Measurements from ENCODE around the gene ANKFY1. TPM values are rescaled to one million over a fixed set of nuclear protein-coding genes. Genes with fewer than 3 reads are reported as not detected.
A peak's percentile ranks its signal among the peaks of the same experiment; 100 is the strongest.
"Not testable (repeated sequence)": the region's sequence is repeated elsewhere in the genome, so short reads cannot be mapped to it uniquely, and the experiment has no call there.

Gene ANKFY1
- polyA plus RNA-seq, 3 donors = 7.6 to 15.3 (median 14.3) TPM

DNA sequence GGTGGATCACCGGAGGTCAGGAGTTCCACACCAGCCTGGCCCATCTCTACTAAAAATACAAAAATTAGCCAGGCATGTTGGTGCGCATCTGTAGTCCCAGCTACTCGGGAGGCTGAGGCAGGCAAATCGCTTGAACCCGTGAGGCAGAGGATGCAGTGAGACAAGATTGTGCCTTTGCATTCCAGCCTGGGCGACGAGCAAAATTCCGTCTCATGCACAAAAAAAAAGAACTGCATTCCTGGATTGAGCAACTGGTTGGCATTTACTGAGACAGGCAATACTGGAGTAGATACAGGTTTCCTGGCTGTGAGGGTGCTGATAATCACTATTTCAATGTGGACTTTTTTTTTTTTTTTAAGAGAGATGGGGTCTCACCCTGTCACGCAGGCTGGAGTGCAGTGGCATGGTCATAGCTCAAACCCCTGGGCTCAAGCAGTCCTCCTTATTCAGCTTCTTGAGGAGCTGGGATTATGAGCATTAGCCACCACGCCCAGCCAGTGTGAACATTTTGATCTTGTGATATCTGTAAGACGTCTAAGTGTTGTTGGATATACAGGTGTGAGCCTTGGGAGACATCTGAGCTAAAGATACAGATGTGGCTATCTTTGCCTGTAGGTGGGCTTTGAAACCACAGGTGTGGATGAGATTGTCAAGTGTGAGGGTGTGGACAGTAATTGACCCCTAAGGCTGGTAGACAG lies 115.0 kb downstream of the ANKFY1 start:
- H3K27ac ChIP-seq (ENCODE audit: low read depth, low read length) = no peak overlapping the region
- WGBS, 3 donors = 82 to 92% (median 92%) methylated on average over 11 of the region's 11 CpGs

GRCh38 chr17:4147751-4148310 lies 115.9 kb downstream of the ANKFY1 start:
- H3K27ac ChIP-seq (ENCODE audit: low read depth, low read length) = no peak overlapping the region
- WGBS, 3 donors = 82 to 92% (median 83%) methylated on average over 8 of the region's 8 CpGs

DNA sequence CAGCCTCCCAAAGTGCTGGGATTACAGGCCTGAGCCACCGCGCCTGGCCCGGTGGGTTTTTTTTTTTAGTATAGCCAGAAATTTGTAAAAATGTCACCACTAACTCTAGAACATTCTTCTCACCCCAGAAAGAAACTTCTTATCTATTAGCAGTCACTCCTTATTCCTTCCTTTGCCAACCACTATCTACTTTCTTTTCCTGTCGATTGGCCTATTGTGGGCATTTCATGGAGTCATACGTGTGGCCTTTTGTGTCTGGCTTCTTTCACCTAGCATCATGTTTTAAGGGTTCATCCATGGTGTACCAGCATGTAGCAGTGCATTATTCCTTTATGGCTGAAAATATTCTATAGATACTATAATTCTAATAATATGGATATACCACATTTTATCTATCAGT lies 117.1 kb downstream of the ANKFY1 start:
- no peak overlapping the region for H3K27ac ChIP-seq (ENCODE audit: low read depth, low read length)
- WGBS, 3 donors = 62 to 88% (median 68%) methylated on average over 5 of the region's 5 CpGs

DNA sequence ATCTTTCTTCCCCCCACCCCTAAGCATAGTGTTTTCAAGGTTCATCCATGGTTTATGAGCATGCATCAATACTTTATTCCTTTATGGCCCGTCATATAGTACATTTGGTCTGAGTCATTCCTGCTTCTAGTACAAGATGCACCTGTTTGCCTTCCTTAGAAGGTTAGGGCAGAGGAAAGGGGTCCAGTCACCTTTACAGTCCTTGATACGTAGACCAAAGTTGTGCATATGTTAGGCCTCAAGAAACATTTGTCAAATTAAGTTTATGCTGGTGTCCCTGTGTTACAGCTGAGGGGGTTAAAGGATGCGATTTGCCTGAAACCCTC lies 119.4 kb downstream of the ANKFY1 start:
- 60 to 76% (median 63%) methylated on average over 3 of the region's 3 CpGs for WGBS, 3 donors
- H3K27ac ChIP-seq (ENCODE audit: low read depth, low read length) = no peak overlapping the region

DNA sequence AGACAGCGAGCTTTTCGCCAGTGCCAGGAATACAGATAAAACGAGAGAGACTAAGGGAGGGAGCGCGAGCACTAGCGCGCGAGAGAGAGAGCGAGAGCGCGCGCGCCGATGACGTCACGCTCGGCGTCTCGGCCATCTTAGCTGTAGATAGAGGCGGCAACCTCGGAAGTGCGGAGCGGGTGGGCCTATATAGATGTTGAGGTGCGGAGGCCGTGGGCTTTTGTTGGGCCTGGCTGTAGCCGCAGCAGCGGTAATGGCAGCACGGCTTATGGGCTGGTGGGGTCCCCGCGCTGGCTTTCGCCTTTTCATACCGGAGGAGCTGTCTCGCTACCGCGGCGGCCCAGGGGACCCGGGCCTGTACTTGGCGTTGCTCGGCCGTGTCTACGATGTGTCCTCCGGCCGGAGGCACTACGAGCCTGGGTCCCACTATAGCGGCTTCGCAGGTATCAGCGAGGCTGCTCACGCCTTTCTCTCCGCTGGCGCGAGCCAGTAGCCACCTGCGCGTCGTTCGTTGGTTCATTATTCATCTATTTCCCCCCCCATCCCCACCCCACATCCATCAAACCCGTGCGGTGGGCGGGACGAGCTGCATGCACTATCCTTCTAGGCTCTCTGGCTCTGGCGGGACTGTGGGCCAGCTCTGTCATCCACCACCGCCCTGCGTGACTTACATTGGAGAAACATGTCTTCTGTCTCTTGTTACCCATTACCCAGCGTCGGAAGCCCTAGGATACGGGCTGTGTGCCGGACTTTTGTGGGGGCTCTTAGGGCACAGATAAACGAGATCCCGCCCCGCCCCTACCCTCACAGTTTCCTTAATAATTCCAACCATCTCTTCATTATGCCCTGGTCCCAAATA lies 120.0 kb downstream of the ANKFY1 start:
- H3K27ac ChIP-seq (ENCODE audit: low read depth, low read length) = peak overlapping the region; percentile 97
- whole genome bisulfite sequencing, 3 donors = 1% methylated on average over 67 to 69 of the region's 69 CpGs

- H3K27ac ChIP-seq (ENCODE audit: low read depth, low read length) = no peak overlapping the region
- 2 to 3% (median 2%) methylated on average over 54 to 56 of the region's 56 CpGs for WGBS, 3 donors
Observed at GRCh38 chr17:4142107-4142900, 121.5 kb downstream of the ANKFY1 start.

- 31 to 86% (median 81%) methylated on average over 2 of the region's 2 CpGs for WGBS, 3 donors
Observed at GRCh38 chr17:4140125-4140524, 123.7 kb downstream of the ANKFY1 start.

GRCh38 chr17:4138906-4139526 lies 124.8 kb downstream of the ANKFY1 start:
- WGBS, 3 donors = 63 to 88% (median 84%) methylated on average over 7 to 9 of the region's 9 CpGs
- not testable (repeated sequence) for H3K27ac ChIP-seq (ENCODE audit: low read depth, low read length)

More at GRCh38 chr17:4140125-4140524, 123.7 kb downstream of the ANKFY1 start:
- no peak overlapping the region for H3K27ac ChIP-seq (ENCODE audit: low read depth, low read length)

DNA sequence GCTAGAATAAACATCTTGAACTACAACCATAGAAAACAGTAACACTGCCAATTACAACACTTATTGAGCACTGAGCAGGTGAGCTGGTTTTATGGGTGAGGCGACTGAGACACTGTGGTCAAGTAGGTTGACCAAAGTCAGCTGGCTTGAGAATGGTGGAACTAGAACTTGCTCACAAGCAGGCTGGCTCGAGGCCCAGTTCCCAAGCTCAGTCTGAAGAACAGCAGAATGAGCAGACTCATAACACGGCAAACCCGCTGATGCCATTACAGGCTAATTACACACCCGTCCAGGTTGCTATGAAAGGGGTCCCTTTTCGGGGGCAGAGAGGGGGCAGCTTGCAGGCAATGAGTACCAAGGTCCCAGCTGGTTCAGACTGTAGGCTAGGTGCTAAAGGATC lies 127.4 kb downstream of the ANKFY1 start:
- H3K27ac ChIP-seq (ENCODE audit: low read depth, low read length) = no peak overlapping the region
- 67 to 87% (median 76%) methylated on average over 5 to 6 of the region's 6 CpGs for WGBS, 3 donors

DNA sequence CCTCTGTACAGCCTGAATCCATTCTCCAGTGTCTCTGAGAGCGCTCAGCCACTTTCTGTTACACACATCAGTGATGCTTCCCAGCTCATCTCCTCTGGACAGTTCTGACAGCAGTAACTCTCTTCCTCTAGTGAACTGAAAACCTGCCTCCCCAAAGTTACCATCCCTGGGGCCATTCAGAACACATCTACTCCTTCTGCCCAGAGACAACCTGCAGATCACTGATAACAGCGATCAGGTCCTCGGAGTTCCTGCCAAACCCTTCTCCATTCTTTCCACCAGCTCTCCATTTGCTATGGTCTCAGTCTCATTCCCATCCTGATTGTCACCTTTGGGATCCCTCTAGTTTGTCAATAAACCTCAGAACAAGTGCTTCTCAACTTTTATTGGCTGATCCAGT lies 128.3 kb downstream of the ANKFY1 start:
- no peak overlapping the region for H3K27ac ChIP-seq (ENCODE audit: low read depth, low read length)
- WGBS, 3 donors = 71 to 90% (median 87%) methylated on average over 3 of the region's 3 CpGs

DNA sequence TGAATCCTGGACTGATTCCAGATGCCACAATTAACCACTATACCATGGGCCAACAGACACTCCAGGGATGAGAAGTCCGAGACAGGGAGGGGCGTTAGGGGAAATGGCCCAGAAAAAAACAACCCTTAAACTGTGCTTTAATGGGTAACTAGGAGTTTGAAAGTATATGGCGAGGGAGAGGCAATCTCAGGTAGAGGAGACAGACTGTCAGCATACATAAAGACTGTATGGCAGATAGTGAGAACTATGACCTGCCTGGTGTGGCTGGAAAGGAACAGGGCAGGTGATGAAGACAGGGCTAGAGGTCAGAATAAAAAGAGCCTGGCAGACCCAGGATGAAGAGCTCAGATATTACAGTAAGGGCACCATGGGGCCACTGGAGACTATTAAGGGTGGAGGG lies 129.1 kb downstream of the ANKFY1 start:
- 57 to 72% (median 63%) methylated on average over 3 of the region's 3 CpGs for WGBS, 3 donors
- peak overlapping the region; percentile 6 for H3K27ac ChIP-seq (ENCODE audit: low read depth, low read length)

DNA sequence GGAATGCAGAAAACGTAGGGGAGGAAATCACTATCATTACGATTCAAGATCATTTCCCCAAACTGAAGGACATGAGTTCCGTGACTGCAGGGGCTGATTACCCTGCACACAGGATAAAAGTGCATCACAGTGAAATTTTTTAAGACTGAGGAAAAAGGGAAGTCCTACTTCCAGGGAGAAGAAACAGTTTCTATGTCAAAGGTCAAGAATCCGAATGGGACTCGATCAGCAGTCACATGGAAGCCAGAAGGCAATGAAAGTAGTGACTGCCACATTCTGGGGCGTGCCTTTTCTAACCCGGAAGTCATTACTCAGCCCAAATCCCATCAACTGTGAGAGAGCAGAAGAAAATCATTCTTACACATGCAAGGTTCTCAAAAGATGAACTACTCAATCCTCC lies 133.1 kb downstream of the ANKFY1 start:
- no peak overlapping the region for H3K27ac ChIP-seq (ENCODE audit: low read depth, low read length)
- WGBS, 3 donors = 32 to 57% (median 34%) methylated on average over 7 of the region's 7 CpGs

- 68 to 87% (median 72%) methylated on average over 6 of the region's 6 CpGs for WGBS, 3 donors
- H3K27ac ChIP-seq (ENCODE audit: low read depth, low read length) = no peak overlapping the region
Observed at GRCh38 chr17:4127555-4127954, 136.2 kb downstream of the ANKFY1 start.

DNA sequence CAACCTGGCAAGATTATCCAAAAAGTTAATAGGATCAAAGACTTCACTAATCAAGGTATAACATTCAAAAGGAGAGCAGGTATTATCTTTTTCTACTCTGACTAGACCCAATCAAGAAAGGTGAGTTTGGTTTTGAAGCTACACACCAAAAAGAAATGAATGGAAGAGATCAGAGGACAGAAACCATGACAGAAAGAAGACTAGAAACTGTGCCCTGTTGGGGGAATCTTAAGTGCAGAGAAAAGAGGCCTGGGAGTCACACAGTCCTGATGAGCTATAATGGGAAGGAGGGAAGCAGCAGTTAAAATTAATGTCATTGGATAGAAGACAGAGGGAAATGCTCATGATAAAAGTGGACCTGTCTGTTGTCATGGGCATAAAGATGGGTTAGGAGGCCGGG lies 138.2 kb downstream of the ANKFY1 start:
- no peak overlapping the region for H3K27ac ChIP-seq (ENCODE audit: low read depth, low read length)
- WGBS, 3 donors = 97 to 100% (median 100%) methylated on average over 1 of the region's 1 CpG

- no peak overlapping the region for H3K27ac ChIP-seq (ENCODE audit: low read depth, low read length)
- WGBS, 3 donors = 85 to 97% (median 92%) methylated on average over 2 of the region's 2 CpGs
Observed at GRCh38 chr17:4124999-4125398, 138.8 kb downstream of the ANKFY1 start.

- WGBS, 3 donors = 85 to 91% (median 89%) methylated on average over 3 of the region's 3 CpGs
- H3K27ac ChIP-seq (ENCODE audit: low read depth, low read length) = no peak overlapping the region
Observed at GRCh38 chr17:4120332-4120731, 143.4 kb downstream of the ANKFY1 start.

DNA sequence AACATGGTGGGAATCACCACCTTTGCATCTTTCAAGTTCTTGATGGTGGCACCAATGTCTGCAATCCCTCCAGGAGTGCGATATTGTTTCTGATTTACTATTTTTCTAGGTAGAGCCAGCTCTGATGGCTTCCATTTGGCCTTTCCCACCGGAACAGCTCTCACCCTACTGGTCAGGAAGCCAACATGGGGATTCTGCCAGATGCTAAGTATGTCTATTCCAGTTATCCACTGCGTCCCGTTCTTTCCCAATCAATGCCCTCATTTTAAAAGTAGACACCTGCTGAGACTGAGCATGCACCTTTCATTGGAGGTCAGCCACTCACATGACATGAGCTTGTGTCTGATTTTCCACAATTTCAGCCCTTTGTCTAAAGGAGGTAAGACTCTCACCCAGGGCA lies 144.5 kb downstream of the ANKFY1 start:
- WGBS, 3 donors = 70 to 72% (median 72%) methylated on average over 4 of the region's 4 CpGs
- H3K27ac ChIP-seq (ENCODE audit: low read depth, low read length) = no peak overlapping the region

DNA sequence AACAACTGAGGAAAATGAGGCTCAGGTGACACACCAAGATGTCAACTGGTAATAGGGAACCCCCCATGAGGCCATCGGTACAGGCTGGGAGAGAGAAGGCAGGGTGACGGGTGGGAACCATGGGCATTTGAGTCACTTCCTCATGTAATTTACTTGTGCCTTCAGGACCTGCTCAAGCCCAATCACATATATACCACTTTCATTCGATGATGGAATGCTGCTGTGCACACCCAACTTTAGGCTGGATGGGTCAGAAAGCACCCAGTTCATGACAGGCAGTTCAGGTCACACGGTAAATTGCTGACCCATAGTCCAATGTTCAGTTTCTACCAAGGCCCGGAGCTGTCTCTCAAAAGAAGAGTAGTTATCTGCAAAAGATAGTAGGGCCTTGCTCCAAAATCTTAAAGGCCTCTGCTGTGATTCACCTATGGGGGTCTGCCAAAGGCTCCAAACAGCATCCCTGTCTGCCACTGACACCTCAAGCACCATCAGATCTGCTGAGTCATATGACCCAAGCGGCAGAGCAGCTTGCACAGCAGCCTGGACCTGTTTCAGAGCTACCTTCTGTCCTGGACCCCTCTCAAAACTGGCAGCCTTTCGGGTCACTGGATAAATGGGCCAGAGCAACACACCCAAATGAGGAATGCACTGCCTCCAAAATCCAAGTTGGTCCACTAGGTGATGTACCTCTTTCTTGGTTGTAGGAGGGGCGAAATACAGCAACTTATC lies 145.6 kb downstream of the ANKFY1 start:
- 82 to 92% (median 89%) methylated on average over 8 of the region's 8 CpGs for WGBS, 3 donors
- H3K27ac ChIP-seq (ENCODE audit: low read depth, low read length) = no peak overlapping the region
